GM12892 (cell line): ENCODE results near the gene C1QA.

Source experiments
- POLR2A ChIP-seq: IDR thresholded peaks from 2 replicates; pipeline ENCODE4 v1.6.1; 2011; ENCODE audit warnings: low read depth, low read length, control low read depth
- POLR2AphosphoS5 ChIP-seq: IDR thresholded peaks from 2 replicates; pipeline ENCODE4 v1.6.1; 2011; ENCODE audit warnings: low read depth, low read length, control low read depth
- TAF1 ChIP-seq: IDR thresholded peaks from 2 replicates; pipeline ENCODE4 v1.6.1; 2011; ENCODE audit warnings: low read depth, mild to moderate bottlenecking, control low read depth, low read length, borderline replicate concordance

- TF ChIP-seq POLR2A (no peak), TAF1 (no peak), POLR2AphosphoS5 (no peak)
Measured at GRCh38 chr1:22619252-22619651, 17.2 kb upstream of the C1QA start.
